Left lung (tissue), 10 donors: ENCODE results near the gene WDFY1. TPM values are rescaled to one million over a fixed set of nuclear protein-coding genes. Genes with fewer than 3 reads are reported as not detected.

ENCODE experiments used
- ATAC-seq: fragments of 200-7000 bp; cut with Tn5 transposase; one replicate; pipeline ENCODE4 v1.9.1; 2020; ENCODE audit warnings: moderate library complexity
- DNase-seq, 4 donors: peaks; one replicate each; pipeline ENCODE4 v3.0.0-alpha.2; 2013 to 2020
- H3K27ac ChIP-seq, 2 donors: fragments of 200-600 bp; sonication (generic) in 1 of 2; one replicate each; pipeline versions ENCODE4 v1.5.0 to v1.8.0; 2020 to 2021
- H3K27me3 ChIP-seq, 2 donors: fragments of 200-600 bp; sonication (generic) in 1 of 2; one replicate each; pipeline versions ENCODE4 v1.5.0 to v1.8.0; 2020 to 2021
- H3K36me3 ChIP-seq, 2 donors: fragments of 200-600 bp; sonication (generic) in 1 of 2; one replicate each; pipeline versions ENCODE4 v1.5.0 to v1.8.0; 2020 to 2021
- H3K4me1 ChIP-seq, 2 donors: fragments of 200-600 bp; one replicate each; pipeline ENCODE4 v1.8.0; 2021
- H3K4me3 ChIP-seq, 2 donors: fragments of 200-600 bp; sonication (generic) in 1 of 2; one replicate each; pipeline versions ENCODE4 v1.5.0 to v1.8.0; 2020 to 2021; ENCODE audit warnings: mild to moderate bottlenecking in 1 of 2
- H3K9me3 ChIP-seq, 2 donors: fragments of 200-600 bp; sonication (generic) in 1 of 2; one replicate each; pipeline versions ENCODE4 v1.5.0 to v1.8.0; 2020 to 2021
- intact Hi-C, 2 donors: fragments of 100-400 bp; cut with DNase I; formaldehyde crosslinking; loops; one replicate each; pipeline versions ENCODE4 v1.11.2 to v1.14.2; 2022
- polyA plus RNA-seq, 6 donors: library from polyadenylated mRNA; unstranded; fragments of 120-200 nt; gene quantifications; one replicate each; pipeline ENCODE4 v1.2.1, GENCODE V29; 2013; ENCODE audit not compliant: insufficient read length in 6 of 6
- total RNA-seq, 2 donors: library from RNA; stranded (reverse); fragmentation: NEBNext Ultra II Directional; extraction: Animal tissue kit (Norgen Biotek cat#: 25700); gene quantifications; one replicate each; pipeline ENCODE4 v1.2.1, GENCODE V29; 2021
- TF ChIP-seq, protein P1 (sequence below), 2 donors: fragments of 200-600 bp; sonication (generic) in 1 of 2; IDR thresholded peaks; one replicate each; pipeline versions ENCODE4 v1.5.0 to v1.8.0; 2021; ENCODE audit warnings: antibody characterized with exemption in 2 of 2
- donor health status: DM: no; HTN: yes; CAD: no.
- donor health status: DM: no; HTN: no; CAD: no.

WDFY1 gene
- total and polyA plus RNA-seq, 8 donors: 45.5 to 71.9 (median 67.5) TPM

DNA sequence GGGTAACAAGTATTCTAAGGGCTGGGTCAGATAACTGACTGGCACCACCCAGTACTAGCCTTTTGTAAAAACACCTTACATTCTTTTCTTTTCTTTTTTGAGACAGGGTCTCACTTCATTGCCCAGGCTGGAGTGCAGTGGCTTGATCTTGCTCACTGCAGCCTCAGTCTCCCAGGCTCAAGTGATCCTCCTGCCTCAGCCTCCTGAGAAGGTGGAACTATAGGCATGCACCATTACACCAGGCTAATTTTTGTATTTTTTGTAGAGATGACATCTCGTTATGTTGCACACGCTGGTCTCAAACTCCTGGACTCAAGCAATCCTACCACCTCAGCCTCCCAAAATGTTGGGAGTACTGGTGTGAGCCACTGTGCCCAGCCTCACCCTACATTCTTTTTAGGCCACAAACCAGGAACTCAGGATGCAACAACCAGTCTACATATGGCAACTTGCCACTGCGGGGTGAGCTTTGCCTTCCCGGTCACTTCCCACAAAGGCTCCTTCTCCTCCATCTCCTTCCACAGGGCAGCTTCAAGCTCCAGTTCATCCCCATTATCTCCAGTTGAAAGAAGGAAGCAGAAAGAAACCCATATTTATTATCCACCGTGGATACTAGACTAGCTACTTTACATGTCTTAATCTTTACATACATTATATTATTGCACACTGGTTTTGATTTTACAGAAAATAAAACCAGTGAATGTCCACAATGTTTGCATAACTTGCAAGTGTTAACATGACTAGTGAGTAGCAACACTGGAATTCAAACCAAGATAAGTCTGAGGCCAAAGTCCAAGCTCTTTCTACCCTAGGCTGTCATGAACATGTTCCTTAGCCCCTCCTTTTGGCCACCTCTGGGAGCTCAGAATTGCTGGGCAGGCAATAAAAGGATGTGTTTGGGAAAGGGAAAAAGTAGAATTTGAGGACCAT is 84.1 kb downstream of the WDFY1 start:
- intact Hi-C loops: no loop called here
- Histone ChIP-seq H3K9me3 (no peaks in the 10 kb centered on the region), H3K27me3 (no peaks in the 10 kb centered on the region), H3K27ac (peak overlapping the region in 1 of 2 donors; percentile 20), H3K36me3 (no peaks in the 10 kb centered on the region), H3K4me1 (peaks cover 0 to 17% of the 10 kb centered on the region in 2 donors), H3K4me3 (no peak overlapping the region)
- TF ChIP-seq, protein P1, sequence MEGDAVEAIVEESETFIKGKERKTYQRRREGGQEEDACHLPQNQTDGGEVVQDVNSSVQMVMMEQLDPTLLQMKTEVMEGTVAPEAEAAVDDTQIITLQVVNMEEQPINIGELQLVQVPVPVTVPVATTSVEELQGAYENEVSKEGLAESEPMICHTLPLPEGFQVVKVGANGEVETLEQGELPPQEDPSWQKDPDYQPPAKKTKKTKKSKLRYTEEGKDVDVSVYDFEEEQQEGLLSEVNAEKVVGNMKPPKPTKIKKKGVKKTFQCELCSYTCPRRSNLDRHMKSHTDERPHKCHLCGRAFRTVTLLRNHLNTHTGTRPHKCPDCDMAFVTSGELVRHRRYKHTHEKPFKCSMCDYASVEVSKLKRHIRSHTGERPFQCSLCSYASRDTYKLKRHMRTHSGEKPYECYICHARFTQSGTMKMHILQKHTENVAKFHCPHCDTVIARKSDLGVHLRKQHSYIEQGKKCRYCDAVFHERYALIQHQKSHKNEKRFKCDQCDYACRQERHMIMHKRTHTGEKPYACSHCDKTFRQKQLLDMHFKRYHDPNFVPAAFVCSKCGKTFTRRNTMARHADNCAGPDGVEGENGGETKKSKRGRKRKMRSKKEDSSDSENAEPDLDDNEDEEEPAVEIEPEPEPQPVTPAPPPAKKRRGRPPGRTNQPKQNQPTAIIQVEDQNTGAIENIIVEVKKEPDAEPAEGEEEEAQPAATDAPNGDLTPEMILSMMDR (IDR thresholded peaks at IDR 0.05): no peak
- peak; percentile 81 for ATAC-seq
- no peak for DNase-seq

DNA sequence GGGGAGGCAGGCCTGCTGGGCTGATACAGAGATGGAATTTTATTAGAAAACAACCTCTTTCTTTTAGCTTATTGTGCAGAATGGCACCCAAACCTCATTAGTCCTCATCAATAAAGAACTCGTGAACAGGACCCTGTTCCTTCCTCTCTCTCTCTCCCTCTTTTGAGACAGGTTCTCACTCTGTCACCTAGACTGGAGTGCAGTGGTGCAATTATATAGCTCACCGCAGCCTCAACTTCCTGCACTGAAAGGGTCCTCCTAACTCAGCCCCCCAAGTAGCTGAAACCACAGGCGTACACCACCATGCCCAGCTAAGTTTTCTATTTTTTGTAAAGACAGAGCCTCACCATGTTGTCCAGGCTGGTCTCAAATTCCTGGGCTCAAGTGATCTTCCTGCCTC is 86.1 kb downstream of the WDFY1 start:
- Histone ChIP-seq H3K27ac (no peak overlapping the region), H3K36me3 (peaks cover 0 to 8% of the 10 kb centered on the region in 2 donors), H3K27me3 (no peaks in the 10 kb centered on the region), H3K4me1 (peaks cover 0 to 4% of the 10 kb centered on the region in 2 donors), H3K4me3 (no peak overlapping the region), H3K9me3 (no peaks in the 10 kb centered on the region)
- no peak for DNase-seq
- ATAC-seq: no peak
- TF ChIP-seq, protein P1 (IDR thresholded peaks at IDR 0.05): no peak
- intact Hi-C loops: no loop called here

DNA sequence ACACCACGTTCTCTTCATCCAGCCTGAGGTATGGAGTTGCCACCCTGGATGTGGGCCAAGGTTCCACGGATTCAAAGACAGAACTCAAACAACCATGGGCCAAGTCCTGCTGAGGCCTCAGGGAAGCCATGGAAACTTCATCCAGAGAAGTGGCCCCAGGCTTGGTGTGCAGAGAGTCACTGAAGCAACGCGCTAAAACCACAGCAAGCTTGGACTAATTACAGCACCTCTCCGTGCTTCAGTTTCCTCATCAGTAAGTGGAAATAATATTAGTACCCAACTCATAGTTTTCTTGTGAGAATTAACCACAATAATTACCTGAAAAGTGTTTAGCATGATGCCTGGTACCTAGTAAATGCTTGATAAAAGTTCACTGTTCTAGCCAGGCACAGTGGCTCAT is 88.6 kb downstream of the WDFY1 start:
- Histone ChIP-seq H3K4me1 (peaks cover 0 to 4% of the 10 kb centered on the region in 2 donors), H3K27ac (no peak overlapping the region), H3K27me3 (no peaks in the 10 kb centered on the region), H3K4me3 (no peak overlapping the region), H3K9me3 (no peaks in the 10 kb centered on the region), H3K36me3 (peaks cover 0 to 22% of the 10 kb centered on the region in 2 donors)
- ATAC-seq: no peak
- DNase-seq: no peak
- intact Hi-C loops: no loop called here
- TF ChIP-seq, protein P1 (IDR thresholded peaks at IDR 0.05): no peak

DNA sequence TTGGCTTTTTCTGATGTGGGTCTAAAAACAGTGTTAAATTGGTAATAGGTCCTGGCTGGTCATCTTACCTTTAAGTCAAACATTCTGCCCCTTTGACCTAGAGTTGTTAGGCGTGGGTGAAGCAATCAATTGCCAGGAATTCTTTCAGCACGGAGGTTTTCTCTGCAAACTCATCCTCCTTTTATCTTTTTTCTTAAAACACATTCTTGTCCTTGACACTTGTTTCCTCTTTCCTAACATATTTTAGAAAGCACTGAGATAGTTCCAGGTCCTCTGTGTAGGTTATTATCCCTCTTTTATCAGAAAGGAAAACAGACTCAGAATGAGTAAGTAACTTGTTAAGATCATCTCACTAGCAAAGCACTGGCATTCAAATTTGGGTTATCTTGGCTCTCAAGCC is 89.1 kb downstream of the WDFY1 start:
- Histone ChIP-seq H3K36me3 (peaks cover 0 to 26% of the 10 kb centered on the region in 2 donors), H3K4me1 (peaks cover 0 to 4% of the 10 kb centered on the region in 2 donors), H3K27me3 (no peaks in the 10 kb centered on the region), H3K27ac (no peak overlapping the region), H3K4me3 (no peak overlapping the region), H3K9me3 (no peaks in the 10 kb centered on the region)
- TF ChIP-seq, protein P1 (IDR thresholded peaks at IDR 0.05): no peak
- DNase-seq (no peak), ATAC-seq (no peak)
- intact Hi-C loops: no loop called here

DNA sequence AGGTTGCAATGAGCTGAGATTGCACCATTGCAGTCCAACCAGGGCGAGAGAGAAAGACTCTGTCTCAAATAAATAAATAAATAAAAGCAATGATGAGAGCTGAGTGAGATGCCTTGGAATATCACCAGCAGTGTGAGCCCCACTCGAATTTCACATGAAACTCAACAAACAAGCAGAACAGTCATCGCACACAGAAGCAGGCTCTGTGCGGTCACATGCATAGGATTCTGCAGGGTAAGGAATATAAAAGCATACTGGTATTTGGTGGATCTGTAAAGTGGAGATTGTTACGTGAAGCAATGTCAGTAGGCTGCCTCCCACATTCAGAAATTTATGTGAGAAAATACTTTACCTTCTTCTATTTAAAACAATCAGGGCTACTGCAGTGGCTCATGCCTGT is 89.7 kb downstream of the WDFY1 start:
- H3K9me3 ChIP-seq: no peaks in the 10 kb centered on the region
- TF ChIP-seq, protein P1 (IDR thresholded peaks at IDR 0.05): no peak
- no peak for ATAC-seq
- intact Hi-C loops: no loop called here
- H3K36me3 ChIP-seq: peaks cover 0 to 30% of the 10 kb centered on the region in 2 donors
- no peak overlapping the region for H3K27ac ChIP-seq
- H3K27me3 ChIP-seq: no peaks in the 10 kb centered on the region
- no peak overlapping the region for H3K4me3 ChIP-seq
- DNase-seq: no peak
- peaks cover 0 to 4% of the 10 kb centered on the region in 2 donors for H3K4me1 ChIP-seq
